ENCODE measurements around the gene SNTG2.

GRCh38 chr2:1193801-1194200 is 243.2 kb downstream of the SNTG2 start:
- TF ChIP-seq CTCF (IDR thresholded peaks at IDR 0.05 in 8 of 11, conservative IDR thresholded peaks at IDR 0.05 in 3 of 11) = no peak
- TF ChIP-seq POLR2A (IDR thresholded peaks at IDR 0.05) = no peak

All from spleen (tissue), 7 donors.